H1 (cell line): ENCODE results near the gene NF1. TPM values are rescaled to one million over a fixed set of nuclear protein-coding genes. Genes with fewer than 3 reads are reported as not detected.

Experiments
- CTCF ChIA-PET: fragments of 300-600 bp; sonication (Branson Sonifier 250); formaldehyde crosslinking; loops from one replicate; lab custom pipeline; 2021; ENCODE audit not compliant: partially characterized antibody; lab: Charles Lee
- POLR2A ChIA-PET: fragments of 300-600 bp; sonication (Branson Sonifier 250); formaldehyde crosslinking; loops from one replicate; lab custom pipeline; 2021; ENCODE audit warnings: inconsistent platforms; ENCODE audit not compliant: partially characterized antibody; lab: Charles Lee
- DNase-seq, 2 experiments: peaks; one replicate each; pipeline versions ENCODE4 v3.0.0 to v3.0.0-alpha.2; 2010 to 2022; ENCODE audit warnings: low spot score in 2 of 2, low read depth in 1 of 2, mixed read lengths in 1 of 2
- FAIRE-seq: peaks from 2 replicates; lab custom pipeline; 2011; peaks lifted over from hg19 to GRCh38; lab: Jason Lieb, UNC
- H2AFZ ChIP-seq: 2 replicates; pipeline ENCODE4 v1.8.1; 2012; ENCODE audit warnings: low read length, inconsistent platforms
- H2AK5ac ChIP-seq: 2 replicates; pipeline ENCODE4 v1.6.1; 2013; ENCODE audit warnings: low read depth, low read length
- H2BK120ac ChIP-seq: replicated peaks from 2 replicates; pipeline ENCODE3; 2013; ENCODE audit warnings: low read depth, low read length, inconsistent platforms
- H2BK12ac ChIP-seq: 2 replicates; pipeline ENCODE4 v1.6.1; 2013; ENCODE audit warnings: low read depth, low read length
- H2BK15ac ChIP-seq: 2 replicates; pipeline ENCODE4 v1.6.1; 2013; ENCODE audit warnings: low read length
- H2BK20ac ChIP-seq: 2 replicates; pipeline ENCODE4 v1.6.1; 2013; ENCODE audit warnings: low read length
- H2BK5ac ChIP-seq: 2 replicates; pipeline ENCODE4 v1.6.1; 2013; ENCODE audit warnings: low read depth, low read length
- H3K14ac ChIP-seq: 2 replicates; pipeline ENCODE4 v1.6.1; 2013; ENCODE audit warnings: inconsistent platforms; ENCODE audit not compliant: insufficient read length
- H3K18ac ChIP-seq: 2 replicates; pipeline ENCODE4 v1.6.1; 2013; ENCODE audit warnings: low read length; ENCODE audit errors: extremely low read depth
- H3K23ac ChIP-seq: 2 replicates; pipeline ENCODE4 v1.6.1; 2013; ENCODE audit warnings: inconsistent platforms; ENCODE audit not compliant: insufficient read length
- H3K23me2 ChIP-seq: 2 replicates; pipeline ENCODE4 v1.6.1; 2013; ENCODE audit warnings: low read depth, low read length
- H3K27ac ChIP-seq: 2 replicates; pipeline ENCODE4 v1.6.1; 2011; ENCODE audit warnings: low read depth, low read length, inconsistent platforms
- H3K27me3 ChIP-seq, 4 experiments: replicated peaks in 1 of 4; 1 replicate in 1 of 4; 2 replicates in 3 of 4; pipeline versions ENCODE4 v1.6.1 to v1.8.1; 2011 to 2013; ENCODE audit warnings: low read length in 3 of 4, mild to moderate bottlenecking in 3 of 4, inconsistent platforms in 2 of 4, mixed read lengths in 2 of 4, moderate library complexity in 1 of 4; ENCODE audit not compliant: control insufficient read depth in 3 of 4, insufficient read depth in 3 of 4; ENCODE audit errors: extremely low read depth in 1 of 4
- H3K36me3 ChIP-seq, 4 experiments: 2 replicates each; pipeline versions ENCODE4 v1.6.1 to v1.8.1; 2011 to 2013; ENCODE audit warnings: mild to moderate bottlenecking in 4 of 4, low read length in 3 of 4, moderate library complexity in 2 of 4, control low read depth in 1 of 4, inconsistent platforms in 1 of 4; ENCODE audit not compliant: insufficient read depth in 4 of 4, control insufficient read depth in 2 of 4
- H3K4ac ChIP-seq: replicated peaks from 2 replicates; pipeline ENCODE3; 2013; ENCODE audit warnings: low read length, low read depth, mixed read lengths, inconsistent platforms; ENCODE audit not compliant: insufficient read length
- H3K4me1 ChIP-seq, 4 experiments: replicated peaks in 1 of 4; 1 replicate in 1 of 4; 2 replicates in 3 of 4; pipeline versions ENCODE4 v1.6.1 to v1.8.1; 2011 to 2013; ENCODE audit warnings: low read length in 3 of 4, inconsistent platforms in 2 of 4, mixed read lengths in 1 of 4; ENCODE audit not compliant: insufficient read depth in 4 of 4, control insufficient read depth in 3 of 4
- H3K4me2 ChIP-seq, 2 experiments: 2 replicates each; pipeline versions ENCODE4 v1.6.1 to v1.8.1; 2011 to 2013; ENCODE audit warnings: low read depth in 2 of 2, low read length in 2 of 2, control low read depth in 1 of 2, inconsistent platforms in 1 of 2, mild to moderate bottlenecking in 1 of 2; ENCODE audit not compliant: insufficient read depth in 1 of 2
- H3K4me3 ChIP-seq, 4 experiments: fragments of 200-600, 300-600 bp in 1 of 4; sonication (generic), shearing (Covaris generic), sonication (Bioruptor Twin) in 1 of 4; 2 replicates each; pipeline versions ENCODE4 v1.5.1 to v1.8.1; 2011 to 2016; ENCODE audit warnings: low read length in 4 of 4, low read depth in 3 of 4, control low read depth in 2 of 4, inconsistent platforms in 2 of 4, mild to moderate bottlenecking in 2 of 4, mixed read lengths in 1 of 4, moderate library complexity in 1 of 4; ENCODE audit not compliant: insufficient read depth in 2 of 4; ENCODE audit errors: extremely low read depth in 1 of 4
- H3K56ac ChIP-seq: replicated peaks from 2 replicates; pipeline ENCODE3; 2013; ENCODE audit warnings: low read depth, mild to moderate bottlenecking, mixed read lengths, low read length, inconsistent platforms; ENCODE audit not compliant: insufficient read length
- H3K79me1 ChIP-seq: 2 replicates; pipeline ENCODE4 v1.6.1; 2013; ENCODE audit warnings: low read depth, low read length, control low read depth
- H3K79me2 ChIP-seq, 2 experiments: 2 replicates each; pipeline versions ENCODE4 v1.6.1 to v1.8.1; 2012 to 2013; ENCODE audit warnings: low read length in 2 of 2, mild to moderate bottlenecking in 2 of 2, inconsistent platforms in 1 of 2; ENCODE audit not compliant: insufficient read depth in 2 of 2, control insufficient read depth in 1 of 2
- H3K9ac ChIP-seq, 4 experiments: replicated peaks in 1 of 4; 1 replicate in 1 of 4; 2 replicates in 3 of 4; pipeline versions ENCODE4 v1.6.1 to v1.8.1; 2011 to 2013; ENCODE audit warnings: low read depth in 3 of 4, low read length in 3 of 4, control low read depth in 2 of 4, mild to moderate bottlenecking in 2 of 4, moderate library complexity in 2 of 4, inconsistent platforms in 1 of 4; ENCODE audit errors: extremely low read depth in 1 of 4
- H3K9me3 ChIP-seq, 2 experiments: 2 replicates each; pipeline versions ENCODE4 v1.6.1 to v1.8.1; 2012 to 2013; ENCODE audit warnings: mild to moderate bottlenecking in 2 of 2, moderate library complexity in 2 of 2, control low read depth in 1 of 2, inconsistent platforms in 1 of 2, low read depth in 1 of 2, low read length in 1 of 2, mixed read lengths in 1 of 2; ENCODE audit not compliant: insufficient read depth in 2 of 2
- H4K20me1 ChIP-seq, 2 experiments: replicated peaks in 1 of 2; 2 replicates each; pipeline versions ENCODE3 to v1.8.1; 2011 to 2013; ENCODE audit warnings: inconsistent platforms in 2 of 2, low read length in 2 of 2, mild to moderate bottlenecking in 1 of 2; ENCODE audit not compliant: insufficient read depth in 2 of 2, control insufficient read depth in 1 of 2
- H4K5ac ChIP-seq: 2 replicates; pipeline ENCODE4 v1.6.1; 2013; ENCODE audit warnings: low read length, low read depth, mixed read lengths, inconsistent platforms; ENCODE audit not compliant: insufficient read length
- H4K8ac ChIP-seq: 2 replicates; pipeline ENCODE4 v1.8.0; 2013; ENCODE audit warnings: mild to moderate bottlenecking, moderate library complexity, low read length, inconsistent platforms; ENCODE audit not compliant: insufficient read depth; ENCODE audit errors: extremely low read depth
- H4K91ac ChIP-seq: replicated peaks from 2 replicates; pipeline ENCODE3; 2013; ENCODE audit warnings: low read length, mixed read lengths, inconsistent platforms; ENCODE audit not compliant: insufficient read length
- CBX5 ChIP-seq: fragments of 300-800, 300-1000 bp; sonication (generic); IDR thresholded peaks from 2 replicates; pipeline ENCODE4 v1.7.1; 2016; ENCODE audit warnings: antibody characterized with exemption, low read length, low read depth
- CBX8 ChIP-seq: fragments of 300-800, 300-1000 bp; sonication (generic); IDR thresholded peaks from 2 replicates; pipeline ENCODE4 v1.7.1; 2016; ENCODE audit warnings: low read depth, low read length, borderline replicate concordance
- CHD1 ChIP-seq: IDR thresholded peaks from 2 replicates; pipeline ENCODE4 v1.6.1; 2012; ENCODE audit warnings: low read depth, low read length, improper control_type of control experiment
- EP300 ChIP-seq, 2 experiments: IDR thresholded peaks; 1 replicate in 1 of 2; 2 replicates in 1 of 2; pipeline ENCODE4 v1.6.1; 2011 to 2012; ENCODE audit warnings: low read depth in 2 of 2, low read length in 2 of 2, mild to moderate bottlenecking in 2 of 2, borderline replicate concordance in 1 of 2, inconsistent platforms in 1 of 2, moderate library complexity in 1 of 2
- HDAC2 ChIP-seq, 2 experiments: fragments of 300-600 bp in 1 of 2; sonication (generic) in 1 of 2; IDR thresholded peaks; 2 replicates each; pipeline ENCODE4 v1.6.1; 2011 to 2012; ENCODE audit warnings: low read depth in 2 of 2, low read length in 2 of 2, mild to moderate bottlenecking in 2 of 2, moderate library complexity in 2 of 2, borderline replicate concordance in 1 of 2, inconsistent platforms in 1 of 2
- JUND ChIP-seq: IDR thresholded peaks from 2 replicates; pipeline ENCODE4 v1.6.1; 2011; ENCODE audit warnings: mild to moderate bottlenecking, improper control_type of control experiment, low read length
- KDM4A ChIP-seq: IDR thresholded peaks from one replicate; pipeline ENCODE4 v1.7.1; 2012; ENCODE audit warnings: low read depth, mild to moderate bottlenecking, moderate library complexity, low read length, inconsistent platforms; ENCODE audit not compliant: severe bottlenecking
- KDM5A ChIP-seq: fragments of 200-600 bp; IDR thresholded peaks from 2 replicates; pipeline ENCODE4 v1.7.1; 2012; ENCODE audit warnings: mild to moderate bottlenecking, low read length, inconsistent platforms, mixed read lengths
- MAFK ChIP-seq: IDR thresholded peaks from 2 replicates; pipeline ENCODE4 v1.6.1; 2012; ENCODE audit warnings: low read depth, mild to moderate bottlenecking, improper control_type of control experiment, low read length
- POLR2AphosphoS5 ChIP-seq: IDR thresholded peaks from 2 replicates; pipeline ENCODE4 v1.6.1; 2011; ENCODE audit warnings: low read depth, low read length
- RFX5 ChIP-seq: IDR thresholded peaks from 2 replicates; pipeline ENCODE4 v1.6.1; 2011; ENCODE audit warnings: low read depth, low read length, improper control_type of control experiment, borderline replicate concordance
- SIX5 ChIP-seq: IDR thresholded peaks from 2 replicates; pipeline ENCODE4 v1.6.1; 2011; ENCODE audit warnings: mild to moderate bottlenecking, low read depth, low read length
- SP2 ChIP-seq: IDR thresholded peaks from 2 replicates; pipeline ENCODE4 v1.6.1; 2012; ENCODE audit warnings: mild to moderate bottlenecking, low read length, inconsistent platforms
- TBP ChIP-seq: IDR thresholded peaks from 2 replicates; pipeline ENCODE4 v1.6.1; 2011; ENCODE audit warnings: low read depth, low read length, improper control_type of control experiment
- WGBS, 2 experiments: shearing (Covaris generic) in 1 of 2; methylation state at CpG; one replicate each; pipeline versions ENCODE4 v1.1.6 to v1.1.7; 2013 to 2015; ENCODE audit warnings: low lambda C conversion rate in 2 of 2, mixed read lengths in 2 of 2, inconsistent platforms in 1 of 2, low coverage in 1 of 2, missing lambda C conversion rate in 1 of 2; ENCODE audit not compliant: insufficient replicate concordance in 2 of 2, insufficient coverage in 1 of 2, insufficient read length in 1 of 2; ENCODE audit errors: extremely low coverage in 1 of 2, missing lambda C conversion rate in 1 of 2; 5-methylcytosine and 5-hydroxymethylcytosine counted together
- polyA plus RNA-seq, 7 experiments: library from polyadenylated mRNA; depleted of rRNA in 3 of 7; stranded (reverse) in 5 of 7; unstranded in 2 of 7; fragments of >200 nt in 5 of 7; fragments of 200-250 nt in 2 of 7; gene quantifications; 1 replicate in 5 of 7; 2 replicates in 1 of 7; 4 replicates in 1 of 7; pipeline versions ENCODE4 v1.2.1 to v1.2.3, GENCODE V29; 2011 to 2013; ENCODE audit warnings: missing spikeins in 2 of 7, mixed read lengths in 2 of 7
- total RNA-seq: library from RNA; stranded (reverse); fragmentation: NEBNext Ultra II Directional; extraction: Animal tissue kit (Norgen Biotek cat#: 25700); gene quantifications from 2 replicates; pipeline ENCODE4 v1.2.1, GENCODE V29; 2021
- TF ChIP-seq, protein P1 (sequence below): IDR thresholded peaks from 2 replicates; pipeline ENCODE4 v1.6.1; 2012; ENCODE audit warnings: inconsistent platforms

NF1 gene
- total and polyA plus RNA-seq, 2 of the 8 experiments (the other 6 are each of a cell fraction or from before 2014, with no cell fraction given) = 19.3 to 29.6 TPM

DNA sequence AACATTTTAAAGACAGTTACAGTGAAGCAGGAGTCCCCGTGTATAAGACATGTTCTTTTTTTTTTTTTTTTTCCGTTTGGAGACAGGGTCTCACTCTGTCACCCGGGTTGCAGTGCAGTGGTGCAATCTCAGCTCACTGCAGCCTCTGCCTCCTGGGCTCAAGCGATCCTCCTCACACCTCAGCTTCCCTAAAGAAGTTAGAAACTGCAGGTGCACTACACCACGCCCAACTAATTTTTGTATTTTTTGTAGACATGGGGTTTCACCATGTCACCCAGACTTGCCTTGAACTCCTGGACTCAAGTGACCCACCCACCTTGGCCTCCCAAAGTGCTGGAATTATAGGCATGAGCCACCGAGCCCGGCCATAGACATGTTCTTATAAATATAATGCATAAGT, 216.1 kb downstream of the NF1 start:
- Histone ChIP-seq H2AK5ac (no peak overlapping the region), H2BK12ac (no peak overlapping the region), H2AFZ (no peak overlapping the region), H3K14ac (no peak overlapping the region), H3K9me3 (no peaks in the 10 kb centered on the region), H2BK15ac (no peak overlapping the region), H3K18ac (no peak overlapping the region), H4K8ac (no peak overlapping the region), H3K27me3 (no peaks in the 10 kb centered on the region), H4K5ac (no peak overlapping the region), H3K27ac (no peak overlapping the region), H3K9ac (no peak overlapping the region), H3K56ac (no peak overlapping the region), H4K20me1 (no peaks in the 10 kb centered on the region), H3K36me3 (no peaks in the 10 kb centered on the region), H3K79me2 (no peaks in the 10 kb centered on the region), H3K4me3 (no peak overlapping the region), H3K4me1 (no peaks in the 10 kb centered on the region), H2BK5ac (no peak overlapping the region), H3K23me2 (no peaks in the 10 kb centered on the region), H2BK20ac (no peak overlapping the region), H4K91ac (no peak overlapping the region), H3K23ac (no peak overlapping the region), H3K4ac (no peak overlapping the region), H3K79me1 (no peaks in the 10 kb centered on the region), H2BK120ac (no peak overlapping the region), H3K4me2 (no peak overlapping the region)
- ChIA-PET POLR2A (no interaction called here), CTCF (no interaction called here)
- WGBS, 2 experiments = 89% methylated on average over 5 of the region's 7 CpGs; no CpG with 5 or more reads in 1 of the 2 experiments
- no peak for FAIRE-seq
- no peak for DNase-seq
- no peak for TF ChIP-seq CHD1
- TF ChIP-seq SIX5 = no peak
- TF ChIP-seq RFX5 = no peak
- TF ChIP-seq SP2 = no peak
- TF ChIP-seq JUND = no peak
- TF ChIP-seq CBX5 = no peak
- TF ChIP-seq, protein P1, sequence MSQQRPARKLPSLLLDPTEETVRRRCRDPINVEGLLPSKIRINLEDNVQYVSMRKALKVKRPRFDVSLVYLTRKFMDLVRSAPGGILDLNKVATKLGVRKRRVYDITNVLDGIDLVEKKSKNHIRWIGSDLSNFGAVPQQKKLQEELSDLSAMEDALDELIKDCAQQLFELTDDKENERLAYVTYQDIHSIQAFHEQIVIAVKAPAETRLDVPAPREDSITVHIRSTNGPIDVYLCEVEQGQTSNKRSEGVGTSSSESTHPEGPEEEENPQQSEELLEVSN = no peak
- TF ChIP-seq POLR2AphosphoS5 = no peak
- no peak for TF ChIP-seq KDM4A
- no peak for TF ChIP-seq HDAC2 (IDR thresholded peaks at IDR 0.05; ENCODE audit: borderline replicate concordance in 1 of 2, low read depth in 2 of 2, low read length in 2 of 2)
- no peak for TF ChIP-seq CBX8
- TF ChIP-seq TBP = no peak
- no peak for TF ChIP-seq MAFK
- no peak for TF ChIP-seq EP300 (IDR thresholded peaks at IDR 0.05; ENCODE audit: borderline replicate concordance in 1 of 2, low read depth in 2 of 2, low read length in 2 of 2)
- TF ChIP-seq KDM5A = no peak
